Neural progenitor cell (in vitro differentiated cells): ENCODE data around the gene PSD4. TPM values are rescaled to one million over a fixed set of nuclear protein-coding genes. Genes with fewer than 3 reads are reported as not detected.

Experiments
- DNase-seq: peaks from one replicate; pipeline ENCODE4 v3.0.0-alpha.2; 2016; ENCODE audit warnings: low spot score
- H2AFZ ChIP-seq: fragments of 200-600 bp; sonication (generic); replicated peaks from 2 replicates; pipeline ENCODE4 v1.6.1; 2016; ENCODE audit warnings: antibody characterized with exemption
- H3F3A ChIP-seq: fragments of 200-600 bp; sonication (generic); 2 replicates; pipeline ENCODE4 v1.6.1; 2016; ENCODE audit warnings: antibody characterized with exemption, low read depth
- H3K27ac ChIP-seq: fragments of 200-600 bp; sonication (generic); 2 replicates; pipeline ENCODE4 v1.5.1; 2016; ENCODE audit warnings: mild to moderate bottlenecking
- H3K27me3 ChIP-seq: fragments of 200-600 bp; sonication (generic); 2 replicates; pipeline ENCODE4 v1.6.1; 2016; ENCODE audit warnings: mild to moderate bottlenecking, moderate library complexity
- H3K36me3 ChIP-seq: fragments of 200-600 bp; sonication (generic); 2 replicates; pipeline ENCODE4 v1.5.1; 2016
- H3K4me1 ChIP-seq: fragments of 200-600 bp; sonication (generic); 2 replicates; pipeline ENCODE4 v1.6.1; 2016; ENCODE audit warnings: mixed run types
- H3K4me2 ChIP-seq: fragments of 200-600 bp; sonication (generic); 2 replicates; pipeline ENCODE4 v1.6.1; 2016
- H3K4me3 ChIP-seq: fragments of 200-600 bp; sonication (generic); 2 replicates; pipeline ENCODE4 v1.5.1; 2016
- H3K79me2 ChIP-seq: fragments of 200-600 bp; sonication (generic); 2 replicates; pipeline ENCODE4 v1.6.1; 2016; ENCODE audit warnings: low read depth
- H3K9ac ChIP-seq: fragments of 200-600 bp; sonication (generic); 2 replicates; pipeline ENCODE4 v1.6.1; 2016
- H3K9me3 ChIP-seq: fragments of 200-600 bp; sonication (generic); 2 replicates; pipeline ENCODE4 v1.5.1; 2016; ENCODE audit warnings: low read depth
- H4K20me1 ChIP-seq: fragments of 200-600 bp; sonication (generic); 2 replicates; pipeline ENCODE4 v1.6.1; 2016; ENCODE audit warnings: low read depth
- H3K27ac Mint-ChIP-seq: 3 replicates; pipeline ENCODE4 v1.8.0; 2021; ENCODE audit warnings: mixed read lengths
- H3K27me3 Mint-ChIP-seq: 2 replicates; pipeline ENCODE4 v1.8.0; 2022; ENCODE audit warnings: low read depth, mild to moderate bottlenecking, inconsistent platforms, moderate library complexity, mixed read lengths; ENCODE audit not compliant: insufficient read depth
- H3K36me3 Mint-ChIP-seq: 3 replicates; pipeline ENCODE4 v1.8.0; 2021; ENCODE audit warnings: mixed read lengths
- H3K4me1 Mint-ChIP-seq: 3 replicates; pipeline ENCODE4 v1.8.0; 2021; ENCODE audit warnings: mixed read lengths
- H3K4me3 Mint-ChIP-seq: 3 replicates; pipeline ENCODE4 v1.8.0; 2021; ENCODE audit warnings: mild to moderate bottlenecking, moderate library complexity, mixed read lengths
- H3K9me3 Mint-ChIP-seq: 3 replicates; pipeline ENCODE4 v1.8.0; 2020; ENCODE audit warnings: mixed read lengths
- CTCF ChIP-seq: fragments of 200-600 bp; sonication (generic); IDR thresholded peaks from 2 replicates; pipeline ENCODE4 v1.5.1; 2017; ENCODE audit warnings: antibody characterized with exemption, mild to moderate bottlenecking
- EZH2 ChIP-seq: fragments of 200-600 bp; sonication (generic); IDR thresholded peaks from 2 replicates; pipeline ENCODE4 v1.6.1; 2017; ENCODE audit warnings: antibody characterized with exemption, mild to moderate bottlenecking, moderate library complexity
- EZH2phosphoT487 ChIP-seq: fragments of 200-600 bp; sonication (generic); IDR thresholded peaks from 2 replicates; pipeline ENCODE4 v1.6.1; 2017; ENCODE audit warnings: antibody characterized with exemption
- total RNA-seq: library from RNA; depleted of rRNA; stranded (reverse); fragments of >200 nt; gene quantifications from 2 replicates; pipeline ENCODE4 v1.2.3, GENCODE V29; 2015; ENCODE audit warnings: low replicate concordance

The PSD4 gene
- total RNA-seq, 1 donor from 2014 or later, result 0.02 TPM

- H3K4me2 ChIP-seq, result peak overlapping the region; percentile 97
- no peak for DNase-seq
- H3K9me3 ChIP-seq, result no peaks in the 10 kb centered on the region
- H3F3A ChIP-seq, result peaks cover 12% of the 10 kb centered on the region
- Mint-ChIP-seq H3K4me1 (peaks cover 25% of the 10 kb centered on the region), H3K27me3 (peaks cover 23% of the 10 kb centered on the region), H3K36me3 (no peaks in the 10 kb centered on the region), H3K27ac (peak overlapping the region; percentile 29), H3K9me3 (no peaks in the 10 kb centered on the region), H3K4me3 (peak overlapping the region; percentile 84)
- no peaks in the 10 kb centered on the region for H3K36me3 ChIP-seq
- H3K4me3 ChIP-seq, result peak overlapping the region; percentile 59
- H3K27ac ChIP-seq, result no peak overlapping the region
- no peaks in the 10 kb centered on the region for H3K79me2 ChIP-seq
- H3K27me3 ChIP-seq, result peaks cover 56% of the 10 kb centered on the region
- peaks cover 8% of the 10 kb centered on the region for H3K4me1 ChIP-seq
- peak overlapping the region; percentile 87 for H2AFZ ChIP-seq
- no peak for TF ChIP-seq EZH2
- no peak for TF ChIP-seq CTCF
- no peak for TF ChIP-seq EZH2phosphoT487
- no peak overlapping the region for H3K9ac ChIP-seq
- no peaks in the 10 kb centered on the region for H4K20me1 ChIP-seq
Measured at GRCh38 chr2:113157897-113158753, 15.6 kb upstream of the PSD4 start.

GRCh38 chr2:113158884-113159553, 14.8 kb upstream of the PSD4 start:
- Histone ChIP-seq H2AFZ (no peak overlapping the region), H3K4me3 (no peak overlapping the region), H3K27ac (no peak overlapping the region), H3K9ac (no peak overlapping the region), H3K9me3 (no peaks in the 10 kb centered on the region), H3F3A (peaks cover 12% of the 10 kb centered on the region), H3K27me3 (peaks cover 57% of the 10 kb centered on the region), H4K20me1 (no peaks in the 10 kb centered on the region), H3K79me2 (no peaks in the 10 kb centered on the region), H3K36me3 (no peaks in the 10 kb centered on the region), H3K4me2 (no peak overlapping the region), H3K4me1 (peaks cover 8% of the 10 kb centered on the region)
- Mint-ChIP-seq H3K27me3 (peaks cover 23% of the 10 kb centered on the region), H3K4me3 (no peak overlapping the region), H3K4me1 (peaks cover 27% of the 10 kb centered on the region), H3K36me3 (no peaks in the 10 kb centered on the region), H3K27ac (no peak overlapping the region), H3K9me3 (no peaks in the 10 kb centered on the region)
- DNase-seq, result no peak
- no peak for TF ChIP-seq CTCF
- no peak for TF ChIP-seq EZH2
- TF ChIP-seq EZH2phosphoT487, result no peak

- peaks cover 26% of the 10 kb centered on the region for H3K27me3 Mint-ChIP-seq
- Histone ChIP-seq H3K79me2 (no peaks in the 10 kb centered on the region), H3K9ac (no peak overlapping the region), H3K36me3 (no peaks in the 10 kb centered on the region), H3K4me3 (no peak overlapping the region), H3F3A (peaks cover 12% of the 10 kb centered on the region), H4K20me1 (no peaks in the 10 kb centered on the region), H3K9me3 (no peaks in the 10 kb centered on the region), H3K4me1 (peaks cover 13% of the 10 kb centered on the region), H2AFZ (no peak overlapping the region), H3K4me2 (no peak overlapping the region), H3K27me3 (peaks cover 49% of the 10 kb centered on the region), H3K27ac (no peak overlapping the region)
- no peaks in the 10 kb centered on the region for H3K36me3 Mint-ChIP-seq
- no peak overlapping the region for H3K4me3 Mint-ChIP-seq
- no peak overlapping the region for H3K27ac Mint-ChIP-seq
- no peaks in the 10 kb centered on the region for H3K9me3 Mint-ChIP-seq
- DNase-seq, result no peak
- TF ChIP-seq CTCF (no peak), EZH2 (no peak), EZH2phosphoT487 (no peak)
- H3K4me1 Mint-ChIP-seq, result peaks cover 39% of the 10 kb centered on the region
Measured at GRCh38 chr2:113160248-113160647, 13.5 kb upstream of the PSD4 start.
